Breast epithelium (tissue), 4 donors: ENCODE measurements around the gene MARS1. TPM values are rescaled to one million over a fixed set of nuclear protein-coding genes. Genes with fewer than 3 reads are reported as not detected.
"Not testable (repeated sequence)": the region's sequence is repeated elsewhere in the genome, so short reads cannot be mapped to it uniquely, and the experiment has no call there.

Experiments
- DNase-seq, 2 donors: peaks; one replicate each; pipeline ENCODE4 v3.0.0-alpha.2; 2019; ENCODE audit warnings: low spot score in 2 of 2
- H3K27ac ChIP-seq, 2 donors: fragments of 200-600 bp; sonication (generic) in 1 of 2; one replicate each; pipeline ENCODE4 v1.5.1; 2016 to 2019; ENCODE audit warnings: mild to moderate bottlenecking in 1 of 2
- H3K27me3 ChIP-seq, 2 donors: fragments of 200-600 bp; sonication (generic) in 1 of 2; one replicate each; pipeline versions ENCODE4 v1.5.1 to v1.6.0; 2017 to 2019; ENCODE audit warnings: control low read depth in 1 of 2, mild to moderate bottlenecking in 1 of 2
- H3K36me3 ChIP-seq: fragments of 200-600 bp; one replicate; pipeline ENCODE4 v1.5.1; 2019
- H3K4me1 ChIP-seq, 2 donors: fragments of 200-600 bp; sonication (generic); one replicate each; pipeline ENCODE4 v1.5.1; 2016 to 2019; ENCODE audit warnings: control low read depth in 1 of 2
- H3K4me3 ChIP-seq, 3 donors: fragments of 200-600 bp; sonication (generic); 1 replicate in 2 of 3; 2 replicates in 1 of 3; pipeline ENCODE4 v1.5.1; 2016 to 2019; ENCODE audit warnings: mild to moderate bottlenecking in 3 of 3, moderate library complexity in 2 of 3
- H3K9me3 ChIP-seq, 2 donors: fragments of 200-600 bp; sonication (generic) in 1 of 2; one replicate each; pipeline ENCODE4 v1.5.1; 2016 to 2019; ENCODE audit warnings: control low read depth in 1 of 2
- POLR2A ChIP-seq: fragments of 450-650 bp; IDR thresholded peaks from one replicate; pipeline ENCODE4 v1.6.1; 2016; ENCODE audit warnings: antibody characterized with exemption, mild to moderate bottlenecking, moderate library complexity
- POLR2AphosphoS5 ChIP-seq, 3 donors: sonication (generic); formaldehyde crosslinking; IDR thresholded peaks; one replicate each; pipeline ENCODE4 v1.6.1; 2017; ENCODE audit warnings: antibody characterized with exemption in 3 of 3
- intact Hi-C: fragments of 100-400 bp; cut with DNase I; formaldehyde crosslinking; loops from one replicate; pipeline ENCODE4 v1.15.1; 2023; ENCODE audit warnings: low total_unique reads
- total RNA-seq, 3 donors: library from RNA; depleted of rRNA; stranded (reverse); fragments of >200 nt; gene quantifications; one replicate each; pipeline ENCODE4 v1.1.0, GENCODE V29; 2016
- TF ChIP-seq, protein P1 (sequence below), 3 donors: fragments of 450-650 bp; IDR thresholded peaks; one replicate each; pipeline ENCODE4 v1.5.1; 2016 to 2017; ENCODE audit warnings: antibody characterized with exemption in 3 of 3, mild to moderate bottlenecking in 3 of 3, moderate library complexity in 3 of 3

The MARS1 gene
- total RNA-seq: 10 to 100 TPM; 39.2 to 65.9 (median 60.2) TPM

DNA sequence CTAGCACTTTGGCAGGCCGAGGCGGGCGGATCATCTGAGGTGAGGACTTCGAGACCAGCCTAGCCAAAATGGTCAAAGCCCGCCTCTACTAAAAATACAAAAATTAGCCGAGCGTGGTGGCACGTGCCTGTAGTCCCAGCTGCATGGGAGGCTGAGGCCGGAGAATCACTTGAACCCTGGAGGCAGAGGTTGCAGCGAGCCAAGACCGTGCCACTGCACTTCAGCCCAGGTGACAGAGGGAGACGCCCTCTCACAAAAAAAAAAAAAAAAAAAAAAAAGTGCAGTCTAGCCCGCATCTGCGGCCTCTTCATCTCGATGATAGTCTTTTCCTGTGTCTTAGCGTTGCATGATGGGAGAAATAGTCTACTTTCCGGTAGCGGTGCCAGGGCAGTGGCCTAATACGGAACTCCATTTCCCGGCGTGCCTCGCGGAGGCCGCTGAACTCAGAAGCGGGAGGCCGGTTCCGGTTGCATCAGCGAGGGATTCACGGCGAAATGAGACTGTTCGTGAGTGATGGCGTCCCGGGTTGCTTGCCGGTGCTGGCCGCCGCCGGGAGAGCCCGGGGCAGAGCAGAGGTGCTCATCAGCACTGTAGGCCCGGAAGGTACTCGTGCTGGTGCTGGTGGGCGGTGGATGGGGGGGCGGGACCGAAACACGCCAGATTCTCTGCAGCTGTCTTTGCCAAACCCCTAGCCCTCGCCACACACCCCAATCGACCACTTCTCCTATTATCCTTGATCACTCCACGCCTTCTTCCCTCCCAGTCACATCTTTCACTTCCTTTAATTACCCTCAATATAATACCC lies at the start of gene MARS1:
MARS1 (plus strand) TSS at position 472 of the 805 bp plus-strand sequence; CDS start at position 495, 23 bp downstream.
- peak; percentile 77 to 86 (median 83) for TF ChIP-seq POLR2AphosphoS5 (IDR thresholded peaks at IDR 0.05)
- TF ChIP-seq, protein P1, sequence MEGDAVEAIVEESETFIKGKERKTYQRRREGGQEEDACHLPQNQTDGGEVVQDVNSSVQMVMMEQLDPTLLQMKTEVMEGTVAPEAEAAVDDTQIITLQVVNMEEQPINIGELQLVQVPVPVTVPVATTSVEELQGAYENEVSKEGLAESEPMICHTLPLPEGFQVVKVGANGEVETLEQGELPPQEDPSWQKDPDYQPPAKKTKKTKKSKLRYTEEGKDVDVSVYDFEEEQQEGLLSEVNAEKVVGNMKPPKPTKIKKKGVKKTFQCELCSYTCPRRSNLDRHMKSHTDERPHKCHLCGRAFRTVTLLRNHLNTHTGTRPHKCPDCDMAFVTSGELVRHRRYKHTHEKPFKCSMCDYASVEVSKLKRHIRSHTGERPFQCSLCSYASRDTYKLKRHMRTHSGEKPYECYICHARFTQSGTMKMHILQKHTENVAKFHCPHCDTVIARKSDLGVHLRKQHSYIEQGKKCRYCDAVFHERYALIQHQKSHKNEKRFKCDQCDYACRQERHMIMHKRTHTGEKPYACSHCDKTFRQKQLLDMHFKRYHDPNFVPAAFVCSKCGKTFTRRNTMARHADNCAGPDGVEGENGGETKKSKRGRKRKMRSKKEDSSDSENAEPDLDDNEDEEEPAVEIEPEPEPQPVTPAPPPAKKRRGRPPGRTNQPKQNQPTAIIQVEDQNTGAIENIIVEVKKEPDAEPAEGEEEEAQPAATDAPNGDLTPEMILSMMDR (IDR thresholded peaks at IDR 0.05): peak in 1 of 3 donors; percentile 19
- TF ChIP-seq POLR2A: no peak
- Histone ChIP-seq H3K27ac (peak within 1 kb of the TSS; percentile 83 to 89), H3K9me3 (no peaks in the 10 kb centered on the region), H3K27me3 (no peaks in the 10 kb centered on the region), H3K36me3 (no peaks in the 10 kb centered on the region), H3K4me3 (peak within 1 kb of the TSS; percentile 74 to 100 (median 95)), H3K4me1 (peaks cover 0 to 12% of the 10 kb centered on the region in 2 donors)
- peak; percentile 91 to 93 for DNase-seq
- intact Hi-C loops: no loop called here

DNA sequence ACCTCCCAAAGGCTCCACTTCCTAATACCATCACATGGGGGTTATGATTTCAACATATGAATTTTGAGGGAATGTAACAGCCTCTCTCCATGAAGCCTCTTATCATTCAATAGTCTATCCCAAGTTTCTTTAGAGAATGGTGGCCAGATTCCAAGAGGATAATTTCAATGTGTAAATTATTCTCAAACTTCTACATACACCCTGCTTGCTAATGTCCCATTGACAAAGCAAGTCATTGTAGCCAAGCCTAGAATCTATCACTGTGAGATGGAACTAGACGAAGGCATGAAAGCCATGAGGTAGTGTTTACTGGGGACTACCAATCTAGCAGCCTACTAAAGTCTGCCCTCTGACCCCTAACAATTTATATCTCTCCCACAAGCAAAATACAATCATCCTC lies 49.5 kb upstream of the MARS1 start:
- H3K36me3 ChIP-seq: no peaks in the 10 kb centered on the region
- intact Hi-C loops: no loop called here
- no peaks in the 10 kb centered on the region for H3K4me1 ChIP-seq
- DNase-seq: no peak
- no peak overlapping the region for H3K27ac ChIP-seq
- H3K27me3 ChIP-seq: no peaks in the 10 kb centered on the region
- no peak overlapping the region for H3K4me3 ChIP-seq
- no peaks in the 10 kb centered on the region for H3K9me3 ChIP-seq
- TF ChIP-seq, protein P1 (IDR thresholded peaks at IDR 0.05): no peak
- TF ChIP-seq POLR2A (no peak), POLR2AphosphoS5 (IDR thresholded peaks at IDR 0.05) (no peak)

DNA sequence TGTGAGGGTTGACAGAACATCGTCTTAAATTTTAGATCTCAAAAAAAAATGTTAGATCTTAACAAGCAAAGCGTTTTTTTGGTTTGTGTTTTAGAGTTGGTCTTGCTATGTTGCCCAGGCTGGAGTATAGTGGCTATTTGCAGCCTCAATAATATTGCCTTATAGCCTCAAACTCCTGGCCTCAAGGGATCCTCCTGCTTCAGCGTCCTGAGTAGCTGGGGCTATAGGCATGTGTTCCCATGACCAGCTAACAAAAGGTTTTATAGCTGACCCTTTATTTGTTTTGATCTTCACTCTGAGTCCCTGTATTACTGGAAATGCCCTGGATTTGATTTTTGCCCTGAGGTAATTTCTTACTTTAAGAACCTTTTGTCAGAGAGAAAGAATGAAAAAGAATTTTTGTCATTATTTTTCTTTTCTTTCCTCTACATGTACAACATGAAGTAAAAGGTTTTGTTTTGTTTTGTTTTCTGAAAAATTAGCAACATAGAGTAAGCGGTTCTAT lies 48.1 kb upstream of the MARS1 start:
- Histone ChIP-seq H3K4me1 (no peaks in the 10 kb centered on the region), H3K9me3 (no peaks in the 10 kb centered on the region), H3K36me3 (no peaks in the 10 kb centered on the region), H3K4me3 (no peak overlapping the region), H3K27me3 (no peaks in the 10 kb centered on the region), H3K27ac (no peak overlapping the region)
- intact Hi-C loops: no loop called here
- DNase-seq: no peak
- no peak for TF ChIP-seq POLR2A
- TF ChIP-seq, protein P1 (IDR thresholded peaks at IDR 0.05): no peak
- no peak for TF ChIP-seq POLR2AphosphoS5 (IDR thresholded peaks at IDR 0.05)

DNA sequence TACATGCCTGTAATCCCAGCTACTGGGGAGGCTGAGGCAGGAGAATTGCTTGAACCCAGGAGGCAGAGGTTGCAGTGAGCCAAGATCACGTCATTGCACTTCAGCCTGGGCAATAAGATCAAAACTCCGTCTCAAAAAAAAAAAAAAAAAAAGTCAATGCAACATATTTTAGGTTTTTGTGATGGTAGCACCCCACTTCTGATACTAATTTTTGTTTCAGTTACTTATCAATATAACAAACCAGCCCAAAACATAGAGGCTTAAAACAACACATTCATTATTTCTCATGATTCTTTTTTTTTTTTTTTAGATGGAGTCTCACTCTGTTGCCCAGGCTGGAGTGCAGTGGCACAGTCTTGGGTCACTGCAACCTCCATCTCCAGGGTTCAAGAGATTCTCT lies 46.5 kb upstream of the MARS1 start:
- H3K4me3 ChIP-seq, H3K9me3 ChIP-seq, H3K4me1 ChIP-seq, intact Hi-C loops, H3K36me3 ChIP-seq, H3K27me3 ChIP-seq, H3K27ac ChIP-seq, DNase-seq: not testable (repeated sequence)

DNA sequence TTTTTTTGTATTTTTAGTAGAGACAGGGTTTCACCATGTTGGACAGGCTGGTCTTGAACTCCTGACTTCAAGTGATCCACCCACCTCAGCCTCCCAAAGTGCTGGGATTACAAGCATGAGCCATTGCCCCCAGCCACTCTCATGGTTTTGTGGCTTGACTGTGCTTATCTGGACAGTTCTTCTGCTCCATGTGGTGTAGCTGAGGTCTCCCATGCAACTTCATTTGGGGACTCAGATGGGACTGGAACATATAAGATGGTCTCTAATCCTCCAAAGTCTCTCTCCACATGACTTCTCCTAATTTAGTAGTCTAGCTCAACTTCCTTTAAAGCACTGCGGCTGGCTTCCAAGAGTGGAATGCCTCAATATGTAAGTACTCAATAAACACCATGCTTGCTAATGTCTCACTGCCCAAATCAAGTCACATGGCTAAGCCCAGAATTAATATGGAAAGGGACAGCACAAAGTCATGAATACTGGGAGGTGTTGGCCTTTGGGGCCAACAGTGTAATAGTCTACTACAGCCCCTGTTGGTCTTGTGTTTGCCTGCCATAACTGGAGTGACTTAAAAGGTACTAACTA lies 45.9 kb upstream of the MARS1 start:
- intact Hi-C loops: no loop called here

DNA sequence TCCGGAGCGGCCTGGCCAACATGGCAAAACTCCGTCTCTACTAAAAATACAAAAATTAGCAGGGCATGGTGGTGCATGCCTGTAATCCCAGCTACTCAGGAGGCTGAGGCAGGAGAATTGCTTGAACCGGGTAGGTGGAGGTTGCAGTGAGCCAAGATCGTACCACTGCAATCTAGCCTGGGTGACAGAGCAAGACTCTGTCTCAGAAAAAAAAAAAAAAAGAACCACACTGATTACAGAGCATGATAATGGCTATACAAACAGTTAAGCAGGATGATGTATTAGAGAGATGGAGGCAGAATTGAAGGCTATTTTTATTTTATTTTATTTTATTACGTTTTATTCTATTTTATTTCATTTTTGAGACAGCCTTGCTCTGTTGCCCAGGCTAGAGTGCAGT lies 43.5 kb upstream of the MARS1 start:
- intact Hi-C loops, H3K4me3 ChIP-seq, H3K27ac ChIP-seq, H3K36me3 ChIP-seq, H3K4me1 ChIP-seq, H3K9me3 ChIP-seq, H3K27me3 ChIP-seq: not testable (repeated sequence)
- DNase-seq: peak in 1 of 2 donors; percentile 2

More for the DNA sequence above, 45.9 kb upstream of the MARS1 start:
- no peaks in the 10 kb centered on the region for H3K27me3 ChIP-seq
- no peak overlapping the region for H3K27ac ChIP-seq
- no peaks in the 10 kb centered on the region for H3K36me3 ChIP-seq
- TF ChIP-seq POLR2A: no peak
- TF ChIP-seq, protein P1 (IDR thresholded peaks at IDR 0.05): no peak
- no peak overlapping the region for H3K4me3 ChIP-seq
- no peak for DNase-seq
- H3K9me3 ChIP-seq: no peaks in the 10 kb centered on the region
- H3K4me1 ChIP-seq: no peaks in the 10 kb centered on the region
